MM.1S (cell line): ENCODE results near the gene DTNB.
A peak's percentile ranks its signal among the peaks of the same experiment; 100 is the strongest.

ENCODE experiments used
- DNase-seq: peaks from one replicate; pipeline ENCODE4 v3.0.0-alpha.2; 2015
- H2AFZ ChIP-seq: fragments of 300-600 bp; sonication (generic); 2 replicates; pipeline ENCODE4 v1.6.0; 2016; ENCODE audit warnings: antibody characterized with exemption, low read length
- H3F3A ChIP-seq: fragments of 300-600 bp; sonication (generic); 2 replicates; pipeline ENCODE4 v1.6.1; 2016; ENCODE audit warnings: mild to moderate bottlenecking, antibody characterized with exemption, low read length, moderate library complexity, mixed read lengths; ENCODE audit not compliant: insufficient read depth
- H3K27ac ChIP-seq: fragments of 300-600 bp; sonication (generic); 2 replicates; pipeline ENCODE4 v1.5.1; 2016; ENCODE audit warnings: mild to moderate bottlenecking, low read length
- H3K27me3 ChIP-seq: fragments of 300-600 bp; sonication (generic); replicated peaks from 2 replicates; pipeline ENCODE4 v1.6.0; 2016; ENCODE audit warnings: low read length; ENCODE audit not compliant: insufficient read depth
- H3K36me3 ChIP-seq: fragments of 300-600 bp; sonication (generic); replicated peaks from 2 replicates; pipeline ENCODE4 v1.6.1; 2016; ENCODE audit warnings: mild to moderate bottlenecking, low read length, mixed read lengths; ENCODE audit not compliant: insufficient read depth
- H3K4me1 ChIP-seq: fragments of 300-600 bp; sonication (generic); 2 replicates; pipeline ENCODE4 v1.6.1; 2016; ENCODE audit warnings: low read length, mixed read lengths
- H3K4me2 ChIP-seq: fragments of 300-600 bp; sonication (generic); 2 replicates; pipeline ENCODE4 v1.6.0; 2016; ENCODE audit warnings: low read depth, low read length
- H3K4me3 ChIP-seq: fragments of 300-600 bp; sonication (generic); 2 replicates; pipeline ENCODE4 v1.5.1; 2016; ENCODE audit warnings: low read length, mixed read lengths
- H3K79me2 ChIP-seq: fragments of 300-600 bp; sonication (generic); 2 replicates; pipeline ENCODE4 v1.6.1; 2016; ENCODE audit warnings: mixed run types, low read length, mixed read lengths
- H3K9ac ChIP-seq: fragments of 300-600 bp; sonication (generic); 2 replicates; pipeline ENCODE4 v1.6.1; 2016; ENCODE audit warnings: low read length, mixed read lengths
- H3K9me2 ChIP-seq: fragments of 300-600 bp; sonication (generic); replicated peaks from 2 replicates; pipeline ENCODE4 v1.6.1; 2016; ENCODE audit warnings: mild to moderate bottlenecking, low read length, mixed read lengths; ENCODE audit not compliant: insufficient read depth
- H3K9me3 ChIP-seq: fragments of 300-600 bp; sonication (generic); replicated peaks from 2 replicates; pipeline ENCODE4 v1.6.1; 2016; ENCODE audit warnings: mild to moderate bottlenecking, low read length, mixed read lengths; ENCODE audit not compliant: insufficient read depth
- H4K20me1 ChIP-seq: fragments of 300-600 bp; sonication (generic); 2 replicates; pipeline ENCODE4 v1.6.1; 2016; ENCODE audit warnings: mild to moderate bottlenecking, low read length, moderate library complexity, mixed read lengths; ENCODE audit not compliant: insufficient read depth
- EZH2 ChIP-seq: fragments of 300-600 bp; sonication (generic); optimal IDR thresholded peaks from 2 replicates; pipeline ENCODE3; 2017; ENCODE audit warnings: low read depth, mild to moderate bottlenecking, antibody characterized with exemption, low read length, mixed read lengths
- EZH2phosphoT487 ChIP-seq: fragments of 300-600 bp; sonication (generic); IDR thresholded peaks from 2 replicates; pipeline ENCODE4 v1.6.1; 2018; ENCODE audit warnings: antibody characterized with exemption, low read length
- TF ChIP-seq, protein P1 (sequence below): fragments of 300-600 bp; sonication (generic); IDR thresholded peaks from 2 replicates; pipeline ENCODE4 v1.5.1; 2016; ENCODE audit warnings: antibody characterized with exemption, low read length, mixed read lengths

DTNB gene

DNA sequence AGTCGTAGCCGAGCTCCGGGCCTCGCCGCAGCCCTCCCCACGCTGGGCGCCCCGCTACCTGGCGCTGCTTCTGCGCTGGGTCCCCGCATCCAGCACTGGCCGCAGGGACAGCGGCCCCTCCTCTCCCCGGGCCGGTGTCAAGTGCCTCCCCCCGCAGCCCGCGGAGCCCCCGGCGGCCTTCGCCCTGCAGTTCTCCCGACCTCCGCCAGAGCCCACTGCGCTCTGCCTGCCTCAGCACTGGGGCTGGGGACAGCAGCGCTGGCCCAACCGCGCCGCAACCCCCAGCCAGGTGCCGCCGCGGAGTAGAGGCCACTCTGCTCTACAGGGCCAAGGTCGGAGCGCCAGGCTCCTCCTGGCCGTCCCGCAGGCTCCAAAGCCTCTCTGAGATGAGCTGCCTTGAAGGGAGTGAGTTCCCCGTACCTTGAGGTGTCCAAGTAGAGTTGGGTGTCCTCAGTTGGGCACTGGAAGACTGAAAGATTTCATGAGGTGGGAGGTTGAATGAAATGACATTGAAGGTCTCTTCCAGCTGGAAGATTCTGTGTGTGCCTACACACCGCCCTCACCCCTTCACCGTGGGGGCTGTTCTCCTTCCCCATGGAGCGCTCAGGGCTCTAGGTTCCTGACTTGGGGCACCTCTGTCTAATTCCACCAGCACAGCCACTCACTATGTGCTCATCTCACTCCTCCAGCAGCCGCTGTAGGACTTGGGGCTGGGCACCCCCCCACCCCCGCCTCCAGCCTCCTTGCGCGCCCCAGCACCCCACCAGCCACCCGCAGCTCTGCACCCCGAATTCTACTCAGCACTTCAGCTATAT is 330.8 kb downstream of the DTNB start:
- no peaks in the 10 kb centered on the region for H3K9me2 ChIP-seq
- H3K27me3 ChIP-seq: no peaks in the 10 kb centered on the region
- H3K4me1 ChIP-seq: peaks cover 4% of the 10 kb centered on the region; the same call in 1 of the 2 replicates
- peak overlapping the region; percentile 49 for H2AFZ ChIP-seq
- H3K4me3 ChIP-seq: peak overlapping the region; percentile 62
- no peaks in the 10 kb centered on the region for H3F3A ChIP-seq
- TF ChIP-seq EZH2phosphoT487 (no peak), EZH2 (no peak)
- TF ChIP-seq, protein P1, sequence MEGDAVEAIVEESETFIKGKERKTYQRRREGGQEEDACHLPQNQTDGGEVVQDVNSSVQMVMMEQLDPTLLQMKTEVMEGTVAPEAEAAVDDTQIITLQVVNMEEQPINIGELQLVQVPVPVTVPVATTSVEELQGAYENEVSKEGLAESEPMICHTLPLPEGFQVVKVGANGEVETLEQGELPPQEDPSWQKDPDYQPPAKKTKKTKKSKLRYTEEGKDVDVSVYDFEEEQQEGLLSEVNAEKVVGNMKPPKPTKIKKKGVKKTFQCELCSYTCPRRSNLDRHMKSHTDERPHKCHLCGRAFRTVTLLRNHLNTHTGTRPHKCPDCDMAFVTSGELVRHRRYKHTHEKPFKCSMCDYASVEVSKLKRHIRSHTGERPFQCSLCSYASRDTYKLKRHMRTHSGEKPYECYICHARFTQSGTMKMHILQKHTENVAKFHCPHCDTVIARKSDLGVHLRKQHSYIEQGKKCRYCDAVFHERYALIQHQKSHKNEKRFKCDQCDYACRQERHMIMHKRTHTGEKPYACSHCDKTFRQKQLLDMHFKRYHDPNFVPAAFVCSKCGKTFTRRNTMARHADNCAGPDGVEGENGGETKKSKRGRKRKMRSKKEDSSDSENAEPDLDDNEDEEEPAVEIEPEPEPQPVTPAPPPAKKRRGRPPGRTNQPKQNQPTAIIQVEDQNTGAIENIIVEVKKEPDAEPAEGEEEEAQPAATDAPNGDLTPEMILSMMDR: peak; percentile 95
- H3K9ac ChIP-seq: peak overlapping the region; percentile 45; the same call in 1 of the 2 replicates
- peak; percentile 85 for DNase-seq
- peak overlapping the region; percentile 72 for H3K4me2 ChIP-seq
- no peaks in the 10 kb centered on the region for H3K36me3 ChIP-seq
- H3K27ac ChIP-seq: no peak overlapping the region
- no peaks in the 10 kb centered on the region for H3K79me2 ChIP-seq
- no peaks in the 10 kb centered on the region for H3K9me3 ChIP-seq
- no peaks in the 10 kb centered on the region for H4K20me1 ChIP-seq

DNA sequence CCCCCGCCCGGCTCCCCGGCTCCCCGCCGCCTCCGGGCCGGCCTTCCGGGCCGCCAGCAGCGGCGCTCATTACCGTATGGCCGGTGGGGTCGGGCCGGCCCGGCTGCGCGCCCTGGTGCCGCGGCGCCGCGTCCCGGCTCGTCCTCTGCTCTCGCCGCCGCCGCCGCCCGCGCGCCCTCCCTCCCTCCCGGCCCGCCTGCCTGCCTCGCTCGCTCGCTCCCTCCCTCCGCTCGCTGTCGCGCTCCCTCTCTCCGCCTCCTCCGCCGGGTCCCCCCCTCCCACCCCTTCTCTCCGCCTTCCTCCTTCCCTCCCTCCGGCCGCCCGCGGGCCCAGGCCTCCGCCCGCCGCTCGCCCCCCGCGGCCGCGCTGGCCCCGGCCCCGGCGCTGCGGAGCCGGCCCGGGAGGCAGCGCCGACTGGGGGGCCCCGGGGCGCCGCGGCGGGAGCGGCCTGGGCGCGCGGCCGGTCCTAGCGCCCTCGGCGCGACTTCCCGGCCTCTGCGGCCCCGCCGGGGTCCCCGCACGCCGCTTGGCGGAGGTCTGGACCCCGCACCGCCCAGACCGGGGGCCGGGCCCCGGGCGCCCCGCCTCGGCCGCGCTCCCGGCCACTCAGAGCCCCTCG is 331.5 kb downstream of the DTNB start, which contains the start of gene DNMT3A:
Gene DNMT3A (minus strand): TSS at position 173 of the 619 bp plus-strand sequence. CDS start 27,941 bp downstream, outside the sequence.
- peak within 1 kb of the TSS; percentile 49 for H2AFZ ChIP-seq

DNA sequence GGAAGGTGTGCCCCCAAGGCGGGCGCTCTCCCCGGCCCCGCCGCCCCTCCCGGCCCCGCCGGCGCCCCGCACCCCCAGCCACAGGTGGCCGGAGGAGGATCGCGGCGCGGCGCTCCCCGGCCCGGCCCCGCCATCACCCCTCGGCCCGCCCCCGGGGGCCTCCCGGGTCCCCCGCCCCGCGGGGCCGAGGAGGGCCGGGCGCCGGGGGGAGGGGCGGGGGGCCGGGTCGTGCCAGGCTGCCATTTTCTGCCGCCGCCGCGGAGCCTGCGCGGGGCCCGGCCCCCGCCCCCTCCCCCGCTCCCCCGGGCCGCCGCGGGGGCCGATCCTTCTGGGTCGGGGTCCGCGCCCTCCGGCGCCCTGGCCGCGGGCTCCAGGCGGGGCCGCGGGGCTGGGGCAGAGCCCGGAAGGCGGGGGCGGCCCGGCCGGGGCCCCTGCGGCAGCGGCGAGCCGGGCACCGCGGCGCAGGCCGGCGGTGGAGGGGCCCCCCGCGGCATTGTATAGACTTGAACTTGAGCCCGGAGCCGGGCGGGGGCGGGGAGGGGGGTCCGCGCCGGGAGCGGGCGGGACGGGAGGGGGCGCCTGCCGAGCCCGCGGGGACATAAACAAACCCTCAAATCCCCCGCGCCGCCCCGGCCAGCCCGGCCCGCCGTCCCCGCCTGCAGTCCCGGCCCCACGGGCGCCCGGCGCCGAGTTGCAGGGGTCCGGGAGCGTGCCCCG is 332.2 kb downstream of the DTNB start:
- peak; percentile 30 for DNase-seq
- Histone ChIP-seq H3K9me3 (no peaks in the 10 kb centered on the region), H3K4me2 (no peak overlapping the region), H3K79me2 (no peaks in the 10 kb centered on the region; the same call in 1 of the 2 replicates), H3K4me3 (no peak overlapping the region), H3K27me3 (no peaks in the 10 kb centered on the region), H3K4me1 (peaks cover 4% of the 10 kb centered on the region; the same call in 1 of the 2 replicates), H3K9me2 (no peaks in the 10 kb centered on the region), H3K36me3 (no peaks in the 10 kb centered on the region), H3K27ac (no peak overlapping the region), H3F3A (no peaks in the 10 kb centered on the region), H2AFZ (no peak overlapping the region), H4K20me1 (no peaks in the 10 kb centered on the region; the same call in 1 of the 2 replicates), H3K9ac (no peak overlapping the region)
- TF ChIP-seq, protein P1: no peak
- TF ChIP-seq EZH2 (no peak), EZH2phosphoT487 (no peak)

More for the DNA sequence above, 331.5 kb downstream of the DTNB start, which contains the start of gene DNMT3A:
- Histone ChIP-seq H3K79me2 (no peaks in the 10 kb centered on the region; the same call in 1 of the 2 replicates), H3K4me3 (peak within 1 kb of the TSS; percentile 62), H4K20me1 (no peaks in the 10 kb centered on the region; the same call in 1 of the 2 replicates), H3K36me3 (no peaks in the 10 kb centered on the region), H3K27ac (no peak within 1 kb of the TSS), H3K9me2 (no peaks in the 10 kb centered on the region), H3K4me2 (peak within 1 kb of the TSS; percentile 72), H3K9me3 (no peaks in the 10 kb centered on the region), H3K9ac (peak within 1 kb of the TSS; percentile 45; the same call in 1 of the 2 replicates), H3K4me1 (peaks cover 4% of the 10 kb centered on the region; the same call in 1 of the 2 replicates), H3F3A (no peaks in the 10 kb centered on the region), H3K27me3 (no peaks in the 10 kb centered on the region)
- DNase-seq: peak; percentile 54
- TF ChIP-seq EZH2 (no peak), EZH2phosphoT487 (no peak)
- TF ChIP-seq, protein P1: no peak
